Keratinocyte (primary cell): ENCODE data around the gene CRACR2A. TPM values are rescaled to one million over a fixed set of nuclear protein-coding genes. Genes with fewer than 3 reads are reported as not detected.

Source experiments
- DNase-seq: peaks from one replicate; pipeline ENCODE4 v3.0.0-alpha.2; 2011; ENCODE audit warnings: low read depth, missing footprints, low spot score
- FAIRE-seq: peaks from 2 replicates; lab custom pipeline; 2011; peaks lifted over from hg19 to GRCh38; lab: Jason Lieb, UNC
- H2AFZ ChIP-seq: 2 replicates; pipeline ENCODE4 v1.6.0; 2012; ENCODE audit warnings: low read length, control low read depth, inconsistent platforms; ENCODE audit not compliant: control insufficient read depth
- H3K27ac ChIP-seq: 2 replicates; pipeline ENCODE4 v1.5.1; 2011; ENCODE audit warnings: low read length; ENCODE audit not compliant: control insufficient read depth, insufficient read depth
- H3K27me3 ChIP-seq: 3 replicates; pipeline ENCODE4 v1.6.0; 2011; ENCODE audit warnings: low read length; ENCODE audit not compliant: control insufficient read depth, insufficient read depth; ENCODE audit errors: extremely low read depth
- H3K36me3 ChIP-seq, 2 experiments: 2 replicates in 1 of 2; 3 replicates in 1 of 2; pipeline ENCODE4 v1.5.1; 2011; ENCODE audit warnings: low read length in 2 of 2, mild to moderate bottlenecking in 1 of 2; ENCODE audit not compliant: control insufficient read depth in 2 of 2, insufficient read depth in 2 of 2; ENCODE audit errors: extremely low read depth in 1 of 2
- H3K4me1 ChIP-seq: 3 replicates; pipeline ENCODE4 v1.5.1; 2011; ENCODE audit warnings: low read length; ENCODE audit not compliant: control insufficient read depth, insufficient read depth; ENCODE audit errors: extremely low read depth
- H3K4me2 ChIP-seq: 3 replicates; pipeline ENCODE4 v1.6.0; 2011; ENCODE audit warnings: low read depth, low read length; ENCODE audit not compliant: control insufficient read depth, insufficient read depth; ENCODE audit errors: extremely low read depth
- H3K4me3 ChIP-seq, 3 experiments: fragments of 200-600 bp in 1 of 3; sonication (generic) in 1 of 3; 2 replicates in 2 of 3; 3 replicates in 1 of 3; pipeline ENCODE4 v1.5.1; 2011 to 2016; ENCODE audit warnings: low read length in 3 of 3, mild to moderate bottlenecking in 3 of 3, control low read depth in 2 of 3, inconsistent platforms in 1 of 3, low read depth in 1 of 3, mixed read lengths in 1 of 3, mixed run types in 1 of 3, moderate library complexity in 1 of 3; ENCODE audit not compliant: control insufficient read depth in 2 of 3, insufficient read depth in 2 of 3; ENCODE audit errors: extremely low read depth in 1 of 3
- H3K79me2 ChIP-seq: 2 replicates; pipeline ENCODE4 v1.6.0; 2012; ENCODE audit warnings: low read length; ENCODE audit not compliant: control insufficient read depth, insufficient read depth
- H3K9ac ChIP-seq: 3 replicates; pipeline ENCODE4 v1.6.0; 2011; ENCODE audit warnings: low read length; ENCODE audit not compliant: control insufficient read depth, insufficient read depth; ENCODE audit errors: extremely low read depth
- H3K9me1 ChIP-seq: 3 replicates; pipeline ENCODE4 v1.6.0; 2011; ENCODE audit warnings: low read length; ENCODE audit not compliant: control insufficient read depth, insufficient read depth; ENCODE audit errors: extremely low read depth
- H3K9me3 ChIP-seq: 2 replicates; pipeline ENCODE4 v1.5.1; 2012; ENCODE audit warnings: low read depth, low read length; ENCODE audit not compliant: control insufficient read depth
- H4K20me1 ChIP-seq: 3 replicates; pipeline ENCODE4 v1.6.0; 2011; ENCODE audit warnings: low read length; ENCODE audit not compliant: control insufficient read depth, insufficient read depth; ENCODE audit errors: extremely low read depth
- EZH2 ChIP-seq: IDR thresholded peaks from one replicate; pipeline ENCODE4 v1.6.1; 2012; ENCODE audit warnings: inconsistent platforms, mild to moderate bottlenecking, low read length, moderate library complexity
- dilution Hi-C: fragments of 300-500 bp; cut with MboI; formaldehyde crosslinking; loops from one replicate; pipeline ENCODE4 v1.7.0; 2020; ENCODE audit warnings: low sequenced_read_pairs; ENCODE audit not compliant: extremely low pct_ligation_motif_present
- polyA plus RNA-seq, 5 experiments: library from polyadenylated mRNA; depleted of rRNA in 3 of 5; stranded (reverse) in 3 of 5; stranded (forward) in 1 of 5; unstranded in 1 of 5; fragments of >200 nt; gene quantifications; 1 replicate in 1 of 5; 2 replicates in 3 of 5; 3 replicates in 1 of 5; pipeline versions ENCODE4 v1.2.1 to v1.2.3, GENCODE V29; 2011 to 2012; ENCODE audit warnings: missing spikeins in 2 of 5, low read depth in 1 of 5, low replicate concordance in 1 of 5
- TF ChIP-seq, protein P1 (sequence below), 3 experiments: IDR thresholded peaks in 1 of 3; conservative IDR thresholded peaks in 1 of 3; optimal IDR thresholded peaks in 1 of 3; 2 replicates in 2 of 3; 3 replicates in 1 of 3; pipeline versions ENCODE3 to v1.5.1; 2011; ENCODE audit warnings: low read length in 3 of 3, mild to moderate bottlenecking in 3 of 3, moderate library complexity in 2 of 3, control low read depth in 1 of 3, inconsistent platforms in 1 of 3; ENCODE audit not compliant: insufficient read depth in 2 of 3; ENCODE audit errors: extremely low read depth in 1 of 3

CRACR2A gene
- polyA plus RNA-seq, 1 donor (not counting 4 experiments of a cell fraction or from before 2014, with no cell fraction given) = 0.30 TPM

DNA sequence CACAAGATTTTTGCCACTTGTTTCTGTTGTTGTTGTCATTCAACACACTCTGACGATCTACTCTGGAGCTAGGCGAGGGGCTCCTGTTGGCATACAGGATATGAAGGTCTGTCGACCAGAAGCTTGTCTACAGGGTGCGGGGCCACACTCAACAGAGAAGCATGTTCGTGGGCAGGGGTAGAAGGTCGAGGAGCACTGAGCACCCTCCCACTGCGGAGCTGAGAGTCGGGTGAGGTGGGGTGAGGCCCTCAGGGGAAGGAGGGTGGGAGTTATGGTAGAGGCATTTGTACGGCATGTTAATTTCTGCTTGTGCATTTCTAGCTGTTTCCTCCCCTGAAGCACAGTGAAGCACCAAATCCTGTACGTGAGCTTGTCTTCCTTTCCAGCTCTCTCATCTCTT lies 146.8 kb downstream of the CRACR2A start:
- no peak for DNase-seq
- TF ChIP-seq, protein P1, sequence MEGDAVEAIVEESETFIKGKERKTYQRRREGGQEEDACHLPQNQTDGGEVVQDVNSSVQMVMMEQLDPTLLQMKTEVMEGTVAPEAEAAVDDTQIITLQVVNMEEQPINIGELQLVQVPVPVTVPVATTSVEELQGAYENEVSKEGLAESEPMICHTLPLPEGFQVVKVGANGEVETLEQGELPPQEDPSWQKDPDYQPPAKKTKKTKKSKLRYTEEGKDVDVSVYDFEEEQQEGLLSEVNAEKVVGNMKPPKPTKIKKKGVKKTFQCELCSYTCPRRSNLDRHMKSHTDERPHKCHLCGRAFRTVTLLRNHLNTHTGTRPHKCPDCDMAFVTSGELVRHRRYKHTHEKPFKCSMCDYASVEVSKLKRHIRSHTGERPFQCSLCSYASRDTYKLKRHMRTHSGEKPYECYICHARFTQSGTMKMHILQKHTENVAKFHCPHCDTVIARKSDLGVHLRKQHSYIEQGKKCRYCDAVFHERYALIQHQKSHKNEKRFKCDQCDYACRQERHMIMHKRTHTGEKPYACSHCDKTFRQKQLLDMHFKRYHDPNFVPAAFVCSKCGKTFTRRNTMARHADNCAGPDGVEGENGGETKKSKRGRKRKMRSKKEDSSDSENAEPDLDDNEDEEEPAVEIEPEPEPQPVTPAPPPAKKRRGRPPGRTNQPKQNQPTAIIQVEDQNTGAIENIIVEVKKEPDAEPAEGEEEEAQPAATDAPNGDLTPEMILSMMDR (optimal IDR thresholded peaks at IDR 0.05 in 1 of 3, IDR thresholded peaks at IDR 0.05 in 1 of 3, conservative IDR thresholded peaks at IDR 0.05 in 1 of 3; ENCODE audit: extremely low read depth in 1 of 3, insufficient read depth in 2 of 3, low read length in 3 of 3) = no peak
- TF ChIP-seq EZH2 = no peak
- Histone ChIP-seq H3K9me1 (no peaks in the 10 kb centered on the region), H3K4me3 (no peak overlapping the region), H4K20me1 (no peaks in the 10 kb centered on the region), H3K4me1 (peaks cover 3% of the 10 kb centered on the region), H3K9ac (no peak overlapping the region), H3K79me2 (no peaks in the 10 kb centered on the region), H3K4me2 (no peak overlapping the region), H3K27ac (no peak overlapping the region), H3K9me3 (no peaks in the 10 kb centered on the region), H3K36me3 (no peaks in the 10 kb centered on the region), H3K27me3 (peaks cover 36% of the 10 kb centered on the region), H2AFZ (no peak overlapping the region)
- dilution Hi-C loops = no loop called here
- FAIRE-seq = no peak

DNA sequence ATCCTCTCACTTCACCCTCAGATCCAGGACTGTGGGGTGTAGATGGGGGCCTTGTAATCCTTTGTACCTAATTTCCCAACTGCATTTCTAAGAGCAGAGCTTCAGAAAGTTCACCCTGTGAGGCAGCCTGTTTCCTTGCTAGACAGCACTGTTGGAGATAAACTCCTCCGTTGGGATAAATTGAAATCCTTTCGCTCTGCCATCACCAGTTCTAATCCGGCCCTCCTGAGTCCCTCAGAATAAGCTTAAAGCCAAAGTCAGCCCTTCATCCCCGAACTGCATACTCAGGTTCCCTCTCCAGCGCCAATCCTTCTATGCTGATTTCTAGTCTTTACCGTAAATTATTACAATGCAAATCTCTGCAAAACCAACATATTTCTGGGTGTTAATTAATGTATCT lies 147.2 kb downstream of the CRACR2A start:
- DNase-seq = no peak
- H3K9me3 ChIP-seq = no peaks in the 10 kb centered on the region
- H3K4me1 ChIP-seq = peaks cover 3% of the 10 kb centered on the region
- no peaks in the 10 kb centered on the region for H3K9me1 ChIP-seq
- no peak overlapping the region for H3K27ac ChIP-seq
- dilution Hi-C loops = no loop called here
- peak overlapping the region; percentile 12 for H3K4me2 ChIP-seq
- H3K27me3 ChIP-seq = peaks cover 40% of the 10 kb centered on the region
- no peak overlapping the region for H2AFZ ChIP-seq
- no peaks in the 10 kb centered on the region for H3K36me3 ChIP-seq
- FAIRE-seq = no peak
- no peaks in the 10 kb centered on the region for H3K79me2 ChIP-seq
- no peak overlapping the region for H3K9ac ChIP-seq
- TF ChIP-seq EZH2 = no peak
- TF ChIP-seq, protein P1 (optimal IDR thresholded peaks at IDR 0.05 in 1 of 3, IDR thresholded peaks at IDR 0.05 in 1 of 3, conservative IDR thresholded peaks at IDR 0.05 in 1 of 3; ENCODE audit: extremely low read depth in 1 of 3, insufficient read depth in 2 of 3, low read length in 3 of 3) = no peak
- H4K20me1 ChIP-seq = no peaks in the 10 kb centered on the region
- H3K4me3 ChIP-seq = no peak overlapping the region
